Brain microvascular endothelial cell (primary cell): ENCODE measurements around the gene SH3RF3.

ENCODE experiments used
- DNase-seq: peaks from one replicate; pipeline ENCODE4 v3.0.0-alpha.2; 2020
- H3K27ac ChIP-seq: fragments of 250-450 bp; sonication (Bioruptor Pico); 2 replicates; pipeline ENCODE4 v1.5.1; 2020; ENCODE audit warnings: mild to moderate bottlenecking, moderate library complexity
- H3K27me3 ChIP-seq: fragments of 250-450 bp; sonication (Bioruptor Pico); replicated peaks from 2 replicates; pipeline ENCODE4 v1.5.1; 2020; ENCODE audit warnings: mild to moderate bottlenecking
- H3K36me3 ChIP-seq: fragments of 250-450 bp; sonication (Bioruptor Pico); replicated peaks from 2 replicates; pipeline ENCODE4 v1.5.1; 2020; ENCODE audit warnings: mild to moderate bottlenecking
- H3K4me3 ChIP-seq: 2 replicates; pipeline ENCODE4 v1.5.1; 2011; ENCODE audit warnings: low read depth, mild to moderate bottlenecking, control low read depth, low read length, moderate library complexity
- CTCF ChIP-seq: IDR thresholded peaks from 2 replicates; pipeline ENCODE4 v1.5.1; 2011; ENCODE audit warnings: low read depth, mild to moderate bottlenecking, moderate library complexity, low read length, control low read depth, inconsistent platforms; ENCODE audit errors: missing control alignments
- in situ Hi-C: cut with HindIII; loops from 2 replicates; pipeline ENCODE4 v1.10.0; 2017; ENCODE audit warnings: low sequenced_read_pairs, low pct_ligation_motif_present

SH3RF3 gene

GRCh38 chr2:109253217-109253616 is 124.2 kb downstream of the SH3RF3 start:
- no peak overlapping the region for H3K4me3 ChIP-seq
- H3K27ac ChIP-seq = no peak overlapping the region
- no peak for DNase-seq
- peaks cover 7% of the 10 kb centered on the region for H3K27me3 ChIP-seq
- TF ChIP-seq CTCF = no peak
- in situ Hi-C loops = no loop called here
- no peaks in the 10 kb centered on the region for H3K36me3 ChIP-seq

GRCh38 chr2:109254174-109254904 is 125.3 kb downstream of the SH3RF3 start:
- no peak overlapping the region for H3K27ac ChIP-seq
- in situ Hi-C loops = no loop called here

GRCh38 chr2:109255654-109256053 is 126.6 kb downstream of the SH3RF3 start:
- Histone ChIP-seq H3K27me3 (peaks cover 7% of the 10 kb centered on the region), H3K27ac (no peak overlapping the region), H3K36me3 (no peaks in the 10 kb centered on the region), H3K4me3 (no peak overlapping the region)
- in situ Hi-C loops = no loop called here
- no peak for DNase-seq
- no peak for TF ChIP-seq CTCF

More at GRCh38 chr2:109254174-109254904, 125.3 kb downstream of the SH3RF3 start:
- DNase-seq = no peak
- H3K27me3 ChIP-seq = peaks cover 7% of the 10 kb centered on the region
- H3K36me3 ChIP-seq = no peaks in the 10 kb centered on the region
- no peak for TF ChIP-seq CTCF
- no peak overlapping the region for H3K4me3 ChIP-seq

GRCh38 chr2:109256111-109256510 is 127.1 kb downstream of the SH3RF3 start:
- Histone ChIP-seq H3K27ac (no peak overlapping the region), H3K36me3 (no peaks in the 10 kb centered on the region), H3K4me3 (no peak overlapping the region), H3K27me3 (peaks cover 7% of the 10 kb centered on the region)
- DNase-seq = no peak
- no peak for TF ChIP-seq CTCF
- in situ Hi-C loops = no loop called here

GRCh38 chr2:109256921-109257320 is 127.9 kb downstream of the SH3RF3 start:
- in situ Hi-C loops = no loop called here
- Histone ChIP-seq H3K27ac (no peak overlapping the region), H3K4me3 (no peak overlapping the region), H3K27me3 (peaks cover 7% of the 10 kb centered on the region), H3K36me3 (no peaks in the 10 kb centered on the region)
- DNase-seq = no peak
- TF ChIP-seq CTCF = no peak

- no peak for DNase-seq
- H3K36me3 ChIP-seq = no peaks in the 10 kb centered on the region
- TF ChIP-seq CTCF = no peak
- H3K4me3 ChIP-seq = no peak overlapping the region
- H3K27ac ChIP-seq = no peak overlapping the region
- in situ Hi-C loops = no loop called here
- H3K27me3 ChIP-seq = peaks cover 7% of the 10 kb centered on the region
Measured at GRCh38 chr2:109257653-109258052, 128.6 kb downstream of the SH3RF3 start.
